H1 (cell line): ENCODE measurements around the gene FAH. TPM values are rescaled to one million over a fixed set of nuclear protein-coding genes. Genes with fewer than 3 reads are reported as not detected.

Source experiments
- BCL11A ChIP-seq, 2 experiments: IDR thresholded peaks; one replicate each; pipeline ENCODE4 v1.6.1; 2011; ENCODE audit warnings: low read depth in 2 of 2, low read length in 2 of 2, mild to moderate bottlenecking in 2 of 2
- RNF2 ChIP-seq: fragments of 200-900, 300-1000 bp; sonication (generic); IDR thresholded peaks from 2 replicates; pipeline ENCODE4 v1.7.1; 2016; ENCODE audit warnings: borderline replicate concordance, low read depth, mild to moderate bottlenecking, antibody characterized with exemption, low read length; ENCODE audit not compliant: poor library complexity, severe bottlenecking; ENCODE audit errors: missing control alignments
- TBP ChIP-seq: IDR thresholded peaks from 2 replicates; pipeline ENCODE4 v1.6.1; 2011; ENCODE audit warnings: low read depth, low read length, improper control_type of control experiment
- polyA plus RNA-seq, 7 experiments: library from polyadenylated mRNA; depleted of rRNA in 3 of 7; stranded (reverse) in 5 of 7; unstranded in 2 of 7; fragments of >200 nt in 5 of 7; fragments of 200-250 nt in 2 of 7; gene quantifications; 1 replicate in 5 of 7; 2 replicates in 1 of 7; 4 replicates in 1 of 7; pipeline versions ENCODE4 v1.2.1 to v1.2.3, GENCODE V29; 2011 to 2013; ENCODE audit warnings: missing spikeins in 2 of 7, mixed read lengths in 2 of 7
- total RNA-seq: library from RNA; stranded (reverse); fragmentation: NEBNext Ultra II Directional; extraction: Animal tissue kit (Norgen Biotek cat#: 25700); gene quantifications from 2 replicates; pipeline ENCODE4 v1.2.1, GENCODE V29; 2021

Gene FAH
- total and polyA plus RNA-seq, 2 of the 8 experiments (the other 6 are each of a cell fraction or from before 2014, with no cell fraction given), result 20.0 to 21.7 TPM

GRCh38 chr15:80161468-80162016 lies 8.7 kb downstream of the FAH start (continued):
- TF ChIP-seq TBP (no peak), BCL11A (IDR thresholded peaks at IDR 0.05; ENCODE audit: low read depth in 2 of 2, low read length in 2 of 2) (no peak), RNF2 (no peak)
